GM18858 (cell line): ENCODE results near the gene GNMT.

ENCODE experiments used
- ATAC-seq: cut with Tn5 transposase; IDR thresholded peaks from one replicate; pipeline ENCODE4 v1.9.1; 2021; ENCODE audit not compliant: unreplicated experiment

Gene GNMT

DNA sequence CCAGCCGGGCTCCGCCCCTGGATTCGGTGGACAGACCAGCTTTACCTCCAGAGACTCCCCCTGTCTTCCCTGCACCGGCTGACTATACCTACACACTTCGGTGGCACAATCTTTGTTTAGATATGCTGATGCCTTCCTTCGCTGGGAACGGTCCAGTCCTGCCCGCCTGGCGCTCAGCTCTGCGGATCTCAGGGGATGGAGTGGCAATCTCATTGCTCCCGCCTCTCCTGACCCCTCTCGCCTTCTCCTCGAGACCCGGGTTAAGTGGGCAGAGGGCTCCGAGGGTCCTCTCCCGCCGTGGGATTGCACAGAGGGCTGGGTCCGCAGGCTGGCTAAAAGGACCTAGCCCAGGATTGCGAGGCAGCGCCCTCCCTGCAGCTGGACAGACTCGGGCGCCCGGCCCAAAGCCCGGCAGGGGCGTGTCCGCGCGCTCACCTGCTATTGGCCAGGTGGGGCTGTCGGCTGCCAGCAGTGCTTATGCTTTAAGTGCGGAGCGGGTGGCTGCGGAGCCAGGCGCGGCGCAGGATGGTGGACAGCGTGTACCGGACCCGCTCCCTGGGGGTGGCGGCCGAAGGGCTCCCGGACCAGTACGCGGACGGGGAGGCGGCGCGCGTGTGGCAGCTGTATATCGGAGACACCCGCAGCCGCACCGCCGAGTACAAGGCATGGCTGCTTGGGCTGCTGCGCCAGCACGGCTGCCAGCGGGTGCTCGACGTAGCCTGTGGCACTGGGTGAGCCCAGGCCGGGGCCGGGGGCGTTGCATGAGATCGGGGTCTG lies at the start of gene GNMT:
Gene GNMT (plus strand): TSS at position 512 of the 777 bp plus-strand sequence. CDS start 14 bp downstream, at position 526.
- ATAC-seq, result no peak

DNA sequence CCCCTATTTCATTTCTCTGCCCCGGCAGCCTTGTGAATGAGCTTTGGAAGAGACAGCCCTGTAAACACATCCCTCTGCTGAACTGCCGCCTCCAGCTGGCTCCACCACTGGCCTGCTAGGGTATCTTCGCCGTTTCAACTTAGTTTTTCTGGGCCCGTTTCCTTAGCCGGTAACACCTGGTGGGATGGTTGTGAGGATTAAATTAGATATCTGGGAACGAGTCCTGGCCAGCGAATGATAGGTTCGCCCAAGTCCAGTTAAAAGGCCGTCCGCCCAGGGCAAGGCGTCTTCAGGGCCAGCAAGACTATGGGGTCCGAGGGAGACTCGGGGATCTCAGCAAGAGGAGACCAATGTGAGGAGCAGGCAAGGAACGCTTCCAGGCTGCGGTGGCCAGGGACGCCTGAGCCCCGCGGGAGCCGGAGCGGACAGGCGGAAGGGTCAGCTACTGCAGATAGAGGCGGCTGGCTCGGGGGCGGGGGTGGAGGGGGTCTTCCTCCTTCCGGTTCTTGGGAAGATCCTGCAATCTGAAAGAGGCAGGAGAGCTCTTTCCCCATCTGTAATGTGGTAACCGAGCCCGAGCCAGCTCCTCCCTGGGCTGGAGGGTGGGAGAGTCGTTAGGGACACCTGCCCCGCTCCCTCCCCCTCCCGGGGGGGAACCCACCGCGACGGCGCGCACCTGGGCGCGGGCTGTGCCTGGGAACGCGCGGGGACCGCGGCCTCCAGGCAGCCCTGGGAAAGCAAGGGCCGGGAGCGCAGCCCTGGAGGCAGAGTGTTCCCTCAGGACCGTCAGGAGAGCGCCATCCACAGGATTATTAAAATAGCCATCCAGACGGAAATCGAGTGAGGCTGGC lies 49.2 kb upstream of the GNMT start:
- ATAC-seq, result no peak

DNA sequence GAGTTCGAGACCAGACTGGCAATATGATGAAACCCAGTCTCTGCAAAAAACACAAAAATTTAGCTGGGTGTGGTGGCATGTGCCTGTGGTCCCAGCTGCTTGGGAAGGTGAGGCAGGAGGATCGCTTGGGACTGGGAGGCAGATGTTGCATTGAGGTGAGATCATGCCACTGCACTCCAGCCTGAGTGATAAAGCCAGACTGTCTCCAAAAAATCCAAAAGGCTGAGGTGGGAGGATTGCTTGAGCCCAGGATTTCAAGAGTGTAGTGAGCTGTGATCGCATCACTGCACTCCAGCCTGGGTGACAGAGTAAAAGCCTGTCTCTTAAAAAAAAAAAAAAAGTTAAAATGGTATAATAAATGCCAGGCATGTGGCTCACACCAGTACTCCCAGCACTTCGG lies 46.0 kb upstream of the GNMT start:
- no peak for ATAC-seq

DNA sequence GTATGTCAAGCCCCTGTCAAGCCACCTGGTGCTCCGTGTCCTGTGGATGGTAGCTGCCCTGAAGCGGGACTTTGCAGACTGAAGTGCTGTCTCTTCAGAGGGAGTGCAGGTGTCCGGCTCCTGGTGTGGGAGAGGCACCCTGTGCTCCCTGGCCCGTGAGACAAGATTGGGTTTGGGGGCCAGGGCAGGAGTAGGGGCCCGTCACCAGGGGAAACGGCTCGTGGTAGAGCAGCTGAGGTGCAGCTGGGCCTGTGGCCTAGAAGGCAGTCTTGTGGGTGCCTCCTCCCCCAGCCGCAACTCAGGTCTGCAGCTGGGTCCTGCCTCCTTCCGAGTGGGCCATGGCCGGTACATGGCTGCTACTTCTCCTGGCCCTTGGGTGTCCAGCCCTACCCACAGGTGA lies 44.8 kb upstream of the GNMT start, which contains the start of gene PTCRA:
Gene PTCRA (plus strand): TSS at position 322 of the 400 bp plus-strand sequence. CDS start 17 bp downstream, at position 339.
- no peak for ATAC-seq

DNA sequence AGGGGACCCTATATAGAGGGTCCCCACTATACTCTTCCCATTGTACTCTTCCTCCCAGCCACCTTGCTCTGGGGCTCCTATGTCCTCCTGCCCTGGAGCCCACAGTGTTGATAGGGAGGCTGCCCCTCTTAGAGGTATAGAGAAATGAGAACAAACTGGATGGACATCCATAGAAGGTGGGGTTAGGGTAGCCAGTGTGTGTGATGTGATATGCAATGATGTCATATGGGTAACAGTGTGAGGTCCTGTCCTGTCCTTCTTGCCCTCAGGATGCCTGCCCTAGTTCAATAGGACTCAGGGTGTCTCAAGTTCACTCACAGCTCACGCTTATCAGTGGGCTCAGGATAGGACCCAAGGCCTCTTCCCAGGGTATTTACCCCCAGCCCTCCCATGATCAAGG lies 44.3 kb upstream of the GNMT start:
- ATAC-seq, result no peak

DNA sequence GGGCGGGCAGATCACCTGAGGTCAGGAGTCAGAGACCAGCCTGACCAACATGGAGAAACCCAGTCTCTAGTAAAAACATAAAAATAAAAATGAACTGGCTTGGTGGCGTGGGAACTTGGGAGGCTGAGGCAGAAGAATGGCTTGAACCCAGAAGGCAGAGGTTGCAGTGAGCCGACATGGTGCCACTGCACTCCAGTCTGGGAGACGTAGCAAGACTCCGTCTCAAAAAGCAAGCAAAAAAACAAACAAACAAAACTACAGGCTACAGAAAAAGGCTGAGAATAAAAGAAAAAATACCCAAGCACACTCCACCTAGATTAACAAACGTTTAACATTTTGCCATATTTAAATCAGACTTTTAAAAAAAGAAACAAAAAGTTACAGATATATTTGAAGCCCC lies 38.8 kb upstream of the GNMT start:
- no peak for ATAC-seq

DNA sequence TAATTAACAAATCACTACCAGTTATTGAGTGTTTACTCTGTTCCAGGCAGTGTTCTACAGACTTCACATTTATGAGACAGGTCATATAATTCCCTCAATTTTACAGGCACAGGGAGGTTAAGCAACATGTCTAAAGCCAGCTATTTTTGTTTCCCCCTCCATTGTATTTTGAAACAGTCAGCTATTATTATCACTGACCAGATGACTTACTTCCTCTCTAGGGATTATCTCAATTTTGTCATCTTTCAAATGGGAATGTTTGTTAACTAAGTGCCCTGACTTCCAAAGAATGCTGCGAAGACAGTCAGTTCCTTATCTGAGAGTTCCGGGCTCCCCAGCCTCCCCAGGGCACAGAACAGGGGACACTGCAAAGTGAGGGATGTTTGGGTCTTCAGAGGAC lies 36.9 kb upstream of the GNMT start:
- no peak for ATAC-seq

DNA sequence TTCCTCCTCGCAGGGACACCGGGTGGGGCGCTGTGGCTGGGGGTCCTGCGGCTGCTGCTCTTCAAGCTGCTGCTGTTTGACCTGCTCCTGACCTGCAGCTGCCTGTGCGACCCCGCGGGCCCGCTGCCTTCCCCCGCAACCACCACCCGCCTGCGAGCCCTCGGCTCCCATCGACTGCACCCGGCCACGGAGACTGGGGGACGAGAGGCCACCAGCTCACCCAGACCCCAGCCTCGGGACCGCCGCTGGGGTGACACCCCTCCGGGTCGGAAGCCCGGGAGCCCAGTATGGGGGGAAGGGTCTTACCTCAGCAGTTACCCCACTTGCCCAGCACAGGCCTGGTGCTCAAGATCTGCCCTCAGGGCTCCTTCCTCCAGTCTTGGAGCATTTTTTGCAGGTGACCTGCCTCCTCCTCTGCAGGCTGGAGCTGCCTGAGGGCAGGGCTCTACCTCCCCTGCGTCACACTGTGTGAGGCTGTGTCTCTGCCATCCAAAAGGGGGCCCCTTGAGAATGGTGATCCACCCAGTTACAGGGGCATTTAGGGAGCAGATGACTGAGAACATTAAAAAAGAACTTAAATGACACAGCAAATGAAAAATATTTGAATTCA lies 35.2 kb upstream of the GNMT start:
- no peak for ATAC-seq

DNA sequence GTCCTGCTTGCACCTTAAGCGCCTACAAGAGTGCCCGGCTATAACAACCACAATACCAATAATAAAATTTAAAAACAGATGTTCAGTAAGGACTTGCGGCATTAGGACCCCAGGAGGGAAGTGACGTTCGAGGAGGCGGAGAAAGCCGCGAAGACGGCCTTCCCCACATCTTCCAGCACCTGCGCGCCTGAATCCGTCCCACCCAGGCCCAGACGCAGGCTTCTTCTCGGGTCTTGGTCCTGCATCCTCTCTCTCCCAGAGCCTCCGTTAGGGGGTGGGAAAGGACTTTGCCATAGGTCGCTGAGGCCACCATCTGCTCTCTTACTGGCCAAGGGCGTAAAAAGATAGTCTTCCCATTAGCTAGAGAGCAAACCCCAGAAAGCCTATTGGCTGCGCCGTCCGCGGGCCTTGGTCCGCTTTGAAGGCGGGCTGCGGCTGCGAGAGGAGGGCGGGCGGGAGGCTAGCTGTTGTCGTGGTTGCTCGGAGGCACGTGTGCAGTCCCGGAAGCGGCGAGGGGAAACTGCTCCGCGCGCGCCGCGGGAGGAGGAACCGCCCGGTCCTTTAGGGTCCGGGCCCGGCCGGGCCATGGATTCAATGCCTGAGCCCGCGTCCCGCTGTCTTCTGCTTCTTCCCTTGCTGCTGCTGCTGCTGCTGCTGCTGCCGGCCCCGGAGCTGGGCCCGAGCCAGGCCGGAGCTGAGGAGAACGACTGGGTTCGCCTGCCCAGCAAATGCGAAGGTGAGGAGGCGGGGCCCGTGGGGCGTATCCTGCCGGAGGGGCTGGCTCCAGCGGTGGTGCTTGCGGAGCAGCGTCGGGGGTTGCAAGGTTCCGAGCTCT lies 31.4 kb upstream of the GNMT start, which contains the start of gene CNPY3:
Gene CNPY3 (plus strand): TSS at position 495 of the 835 bp plus-strand sequence. CDS start 91 bp downstream, at position 586.
- ATAC-seq, result peak; percentile 42

DNA sequence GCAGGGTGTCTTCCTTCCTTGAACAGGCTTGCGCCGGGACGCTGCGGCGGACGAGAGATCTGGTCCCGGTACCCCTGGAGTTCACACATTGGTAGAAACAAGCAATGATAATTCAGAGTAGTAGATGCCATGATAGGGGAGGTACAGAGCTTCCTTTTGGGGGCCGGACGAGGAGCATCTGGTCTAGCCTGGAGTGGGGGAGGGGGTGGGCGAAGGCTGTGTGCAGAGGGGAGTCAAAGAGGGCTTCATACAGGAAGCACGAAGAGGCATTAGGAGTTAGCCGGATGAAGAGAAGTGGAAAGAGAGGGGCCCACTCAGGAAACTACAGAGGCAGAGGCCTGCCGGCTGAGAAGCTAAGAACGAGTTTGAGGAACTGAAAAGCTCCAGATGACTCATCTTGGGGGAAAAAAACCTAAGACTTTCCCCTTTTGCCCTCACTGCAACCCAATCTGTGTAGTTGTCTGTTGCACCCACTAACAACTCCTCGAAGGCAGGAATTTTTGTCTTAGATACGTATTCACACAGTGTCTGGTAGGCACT lies 30.7 kb upstream of the GNMT start:
- ATAC-seq, result peak; percentile 49

DNA sequence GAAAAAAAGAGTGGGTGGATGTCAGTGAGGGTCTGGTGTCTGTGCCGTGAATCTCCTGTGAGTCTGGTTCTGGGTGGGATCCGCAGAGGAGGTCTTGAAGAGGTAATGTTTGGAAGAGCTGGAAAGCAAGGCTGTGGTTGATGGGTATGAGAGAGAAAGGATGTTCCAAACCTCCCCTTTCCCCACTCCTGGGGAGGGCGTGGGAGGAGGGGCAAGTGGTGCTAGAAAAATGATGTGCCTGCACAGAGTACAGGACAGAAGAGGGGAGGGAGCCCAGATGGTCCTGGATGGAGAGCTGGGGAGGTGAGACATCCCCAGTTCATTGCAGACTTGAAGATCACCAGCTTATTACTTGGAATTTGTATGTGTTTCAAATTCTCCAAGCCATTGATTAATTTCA lies 28.1 kb upstream of the GNMT start:
- no peak for ATAC-seq

DNA sequence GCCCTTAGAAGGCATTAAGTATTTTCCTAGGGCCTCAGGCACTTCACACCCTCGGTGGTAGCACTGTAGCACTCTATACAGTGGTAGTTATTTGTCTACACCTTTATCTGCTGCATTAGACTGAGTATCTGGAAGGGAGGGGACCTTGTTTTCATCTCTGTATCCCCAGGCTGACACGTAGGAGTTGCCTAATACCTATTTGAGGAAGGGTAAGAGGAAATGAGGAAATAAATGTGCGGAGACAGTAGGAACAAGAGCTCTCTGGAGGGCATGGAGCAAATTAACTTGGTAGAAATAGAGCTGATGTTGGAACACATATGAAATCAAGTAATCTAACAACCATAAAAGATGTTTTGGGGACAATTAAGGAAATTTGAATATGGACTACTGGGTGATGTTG lies 27.3 kb upstream of the GNMT start:
- no peak for ATAC-seq

DNA sequence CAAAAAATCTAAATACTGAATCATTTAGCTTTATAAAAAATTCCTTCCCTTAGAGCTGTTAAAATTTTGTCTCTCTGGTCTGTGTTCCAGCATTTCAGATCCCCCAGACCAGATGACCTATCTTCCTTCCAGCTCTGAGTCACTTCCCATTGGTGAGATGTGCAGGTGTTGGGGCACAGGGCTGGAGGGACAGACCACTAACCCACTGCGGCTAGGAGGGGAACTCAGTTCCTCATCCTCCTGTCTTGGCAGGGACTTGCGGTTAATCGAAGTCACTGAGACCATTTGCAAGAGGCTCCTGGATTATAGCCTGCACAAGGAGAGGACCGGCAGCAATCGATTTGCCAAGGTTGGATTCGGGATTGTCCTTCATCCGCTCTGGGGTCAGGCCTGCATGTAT lies 25.2 kb upstream of the GNMT start:
- no peak for ATAC-seq

DNA sequence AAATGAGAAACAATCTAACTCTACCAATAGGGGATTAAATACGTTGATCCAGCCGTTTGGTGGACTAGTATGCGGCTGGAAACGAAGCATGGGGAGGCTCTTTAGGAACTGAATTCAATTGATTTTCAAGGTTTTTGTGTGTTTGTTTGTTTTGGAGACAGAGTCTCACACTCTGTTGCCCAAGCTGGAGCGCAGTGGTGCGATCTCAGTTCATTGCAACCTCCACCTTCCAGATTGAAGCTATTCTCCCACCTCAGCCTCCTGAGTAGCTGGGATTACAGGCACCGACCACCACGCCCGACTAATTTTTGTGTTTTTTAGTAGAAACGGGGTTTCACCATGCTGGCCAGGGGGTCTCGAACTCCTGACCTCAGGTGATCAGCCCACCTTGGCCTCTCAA lies 24.2 kb upstream of the GNMT start:
- ATAC-seq, result no peak

DNA sequence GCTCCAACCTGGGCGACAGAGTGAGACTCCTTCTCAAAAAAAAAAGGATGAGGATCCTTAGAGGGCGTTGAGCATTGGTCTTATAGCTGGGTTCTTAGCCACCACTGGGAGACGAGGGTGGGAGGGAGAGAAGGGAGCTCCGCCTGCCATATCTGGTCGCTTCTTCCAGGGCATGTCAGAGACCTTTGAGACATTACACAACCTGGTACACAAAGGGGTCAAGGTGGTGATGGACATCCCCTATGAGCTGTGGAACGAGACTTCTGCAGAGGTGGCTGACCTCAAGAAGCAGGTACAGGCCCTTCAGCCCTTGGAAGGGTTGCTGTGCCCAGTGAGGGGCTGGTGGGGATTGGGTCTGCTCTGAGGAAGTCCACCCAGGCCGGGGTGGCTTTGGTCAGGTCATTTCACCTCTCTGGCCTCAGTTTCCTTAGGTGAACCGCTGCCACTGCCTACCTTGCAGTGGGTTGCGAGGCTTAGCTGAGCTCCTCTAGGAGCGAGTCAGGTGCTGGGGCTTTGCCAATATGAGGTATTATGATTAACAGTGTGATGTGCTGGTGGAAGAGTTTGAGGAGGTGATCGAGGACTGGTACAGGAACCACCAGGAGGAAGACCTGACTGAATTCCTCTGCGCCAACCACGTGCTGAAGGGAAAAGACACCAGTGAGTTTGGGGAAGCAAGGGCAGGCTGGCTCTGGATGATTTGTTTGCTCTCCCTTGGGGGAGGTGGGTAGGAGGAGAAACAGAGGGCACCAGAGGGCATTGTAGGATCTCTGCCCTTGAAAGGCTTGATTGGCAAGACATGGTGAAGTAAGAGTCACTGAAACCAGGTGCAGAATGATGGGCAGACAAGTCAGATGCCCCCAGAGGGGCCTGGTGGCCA lies 22.8 kb upstream of the GNMT start:
- no peak for ATAC-seq

DNA sequence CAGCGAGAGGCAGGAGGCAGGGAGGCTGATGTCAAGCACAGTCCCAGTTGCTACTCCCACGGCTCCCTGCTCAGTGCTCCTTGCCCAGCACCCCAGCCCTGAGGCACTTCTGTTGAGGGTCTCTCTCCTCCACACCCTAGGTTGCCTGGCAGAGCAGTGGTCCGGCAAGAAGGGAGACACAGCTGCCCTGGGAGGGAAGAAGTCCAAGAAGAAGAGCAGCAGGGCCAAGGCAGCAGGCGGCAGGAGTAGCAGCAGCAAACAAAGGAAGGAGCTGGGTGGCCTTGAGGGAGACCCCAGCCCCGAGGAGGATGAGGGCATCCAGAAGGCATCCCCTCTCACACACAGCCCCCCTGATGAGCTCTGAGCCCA lies 22.1 kb upstream of the GNMT start:
- ATAC-seq, result no peak

DNA sequence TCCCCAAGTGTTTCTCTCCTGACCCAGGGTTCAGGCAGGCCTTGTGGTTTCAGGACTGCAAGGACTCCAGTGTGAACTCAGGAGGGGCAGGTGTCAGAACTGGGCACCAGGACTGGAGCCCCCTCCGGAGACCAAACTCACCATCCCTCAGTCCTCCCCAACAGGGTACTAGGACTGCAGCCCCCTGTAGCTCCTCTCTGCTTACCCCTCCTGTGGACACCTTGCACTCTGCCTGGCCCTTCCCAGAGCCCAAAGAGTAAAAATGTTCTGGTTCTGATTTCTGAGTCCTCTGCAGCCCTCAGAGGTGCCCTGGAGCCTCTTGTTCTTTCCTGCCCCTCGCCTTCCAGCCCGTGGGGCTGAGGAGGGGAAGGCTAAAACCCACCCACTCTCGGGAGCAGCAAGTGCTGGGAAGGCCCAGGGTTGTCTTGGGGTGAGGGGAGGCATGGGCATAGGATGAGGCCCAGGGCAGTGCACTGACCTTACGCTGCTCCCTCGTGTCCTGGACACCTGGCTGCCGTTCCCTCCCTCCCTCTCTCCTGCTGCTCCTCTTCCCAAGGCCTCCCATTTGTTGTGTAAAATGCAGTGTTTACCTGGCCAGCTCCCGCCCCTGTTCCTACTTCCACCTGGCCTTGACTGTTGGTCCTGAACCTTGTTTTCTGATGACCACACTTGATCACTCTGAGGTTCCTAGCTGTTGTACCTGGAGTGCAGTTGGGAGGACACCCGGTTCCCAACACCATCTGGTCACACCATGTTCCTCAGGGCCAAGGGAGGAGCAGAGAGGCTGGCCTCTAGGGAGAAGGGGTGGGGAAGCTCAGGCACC lies 21.4 kb upstream of the GNMT start:
- no peak for ATAC-seq

DNA sequence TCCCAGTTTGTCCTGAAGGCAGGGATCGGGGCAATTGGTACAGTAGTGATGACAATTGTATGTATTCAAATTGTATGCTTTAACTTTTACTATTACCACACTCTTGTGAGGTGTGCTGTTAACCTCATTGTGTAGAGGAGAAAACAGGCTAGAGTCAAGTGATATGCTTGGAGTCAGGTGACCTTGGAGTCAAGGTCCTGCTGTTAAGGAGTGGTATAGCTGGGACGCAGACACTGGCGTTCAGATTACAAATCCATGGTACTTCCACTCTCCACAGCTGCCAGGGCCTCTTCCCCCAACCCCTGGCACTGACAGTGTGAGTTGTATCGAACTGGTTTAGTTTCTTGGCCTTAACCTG lies 20.8 kb upstream of the GNMT start:
- no peak for ATAC-seq
